Thyroid gland (tissue), 4 donors: ENCODE measurements around the gene WIPF1.

Experiments
- CTCF ChIP-seq, 6 experiments: fragments of 200-600 bp in 3 of 6; fragments of 450-650 bp in 3 of 6; sonication (generic) in 3 of 6; IDR thresholded peaks; one replicate each; pipeline ENCODE4 v1.5.1; 2016 to 2019; ENCODE audit warnings: antibody characterized with exemption in 6 of 6, mild to moderate bottlenecking in 2 of 6, inconsistent platforms in 1 of 6, moderate library complexity in 1 of 6
- POLR2A ChIP-seq, 2 donors: fragments of 450-650 bp; IDR thresholded peaks; one replicate each; pipeline ENCODE4 v1.6.1; 2017; ENCODE audit warnings: antibody characterized with exemption in 2 of 2, mild to moderate bottlenecking in 2 of 2, moderate library complexity in 1 of 2

- no peak for TF ChIP-seq CTCF (IDR thresholded peaks at IDR 0.05)
- no peak for TF ChIP-seq POLR2A (IDR thresholded peaks at IDR 0.05)
Measured at GRCh38 chr2:174572556-174572955, 25.0 kb downstream of the WIPF1 start.
